Breast epithelium (tissue), 4 donors: Measurements from ENCODE around the gene TLX1. TPM values are rescaled to one million over a fixed set of nuclear protein-coding genes. Genes with fewer than 3 reads are reported as not detected.
A peak's percentile ranks its signal among the peaks of the same experiment; 100 is the strongest.

Experiments
- DNase-seq, 2 donors: peaks; one replicate each; pipeline ENCODE4 v3.0.0-alpha.2; 2019; ENCODE audit warnings: low spot score in 2 of 2
- H3K27ac ChIP-seq, 2 donors: fragments of 200-600 bp; sonication (generic) in 1 of 2; one replicate each; pipeline ENCODE4 v1.5.1; 2016 to 2019; ENCODE audit warnings: mild to moderate bottlenecking in 1 of 2
- H3K27me3 ChIP-seq, 2 donors: fragments of 200-600 bp; sonication (generic) in 1 of 2; one replicate each; pipeline versions ENCODE4 v1.5.1 to v1.6.0; 2017 to 2019; ENCODE audit warnings: control low read depth in 1 of 2, mild to moderate bottlenecking in 1 of 2
- H3K36me3 ChIP-seq: fragments of 200-600 bp; one replicate; pipeline ENCODE4 v1.5.1; 2019
- H3K4me1 ChIP-seq, 2 donors: fragments of 200-600 bp; sonication (generic); one replicate each; pipeline ENCODE4 v1.5.1; 2016 to 2019; ENCODE audit warnings: control low read depth in 1 of 2
- H3K4me3 ChIP-seq, 3 donors: fragments of 200-600 bp; sonication (generic); 1 replicate in 2 of 3; 2 replicates in 1 of 3; pipeline ENCODE4 v1.5.1; 2016 to 2019; ENCODE audit warnings: mild to moderate bottlenecking in 3 of 3, moderate library complexity in 2 of 3
- H3K9me3 ChIP-seq, 2 donors: fragments of 200-600 bp; sonication (generic) in 1 of 2; one replicate each; pipeline ENCODE4 v1.5.1; 2016 to 2019; ENCODE audit warnings: control low read depth in 1 of 2
- POLR2A ChIP-seq: fragments of 450-650 bp; IDR thresholded peaks from one replicate; pipeline ENCODE4 v1.6.1; 2016; ENCODE audit warnings: antibody characterized with exemption, mild to moderate bottlenecking, moderate library complexity
- POLR2AphosphoS5 ChIP-seq, 3 donors: sonication (generic); formaldehyde crosslinking; IDR thresholded peaks; one replicate each; pipeline ENCODE4 v1.6.1; 2017; ENCODE audit warnings: antibody characterized with exemption in 3 of 3
- intact Hi-C: fragments of 100-400 bp; cut with DNase I; formaldehyde crosslinking; loops from one replicate; pipeline ENCODE4 v1.15.1; 2023; ENCODE audit warnings: low total_unique reads
- total RNA-seq, 3 donors: library from RNA; depleted of rRNA; stranded (reverse); fragments of >200 nt; gene quantifications; one replicate each; pipeline ENCODE4 v1.1.0, GENCODE V29; 2016
- TF ChIP-seq, protein P1 (sequence below), 3 donors: fragments of 450-650 bp; IDR thresholded peaks; one replicate each; pipeline ENCODE4 v1.5.1; 2016 to 2017; ENCODE audit warnings: antibody characterized with exemption in 3 of 3, mild to moderate bottlenecking in 3 of 3, moderate library complexity in 3 of 3

Gene TLX1
- total RNA-seq, 3 donors from 2014 or later, result not detected

- intact Hi-C loops, result no loop called here
- peaks cover 4 to 36% of the 10 kb centered on the region in 2 donors for H3K27me3 ChIP-seq
- H3K36me3 ChIP-seq, result no peaks in the 10 kb centered on the region
- H3K4me1 ChIP-seq, result no peaks in the 10 kb centered on the region
- DNase-seq, result peak in 1 of 2 donors; percentile 35
- H3K4me3 ChIP-seq, result no peak overlapping the region
- TF ChIP-seq POLR2A (no peak), POLR2AphosphoS5 (IDR thresholded peaks at IDR 0.05) (no peak)
- TF ChIP-seq, protein P1, sequence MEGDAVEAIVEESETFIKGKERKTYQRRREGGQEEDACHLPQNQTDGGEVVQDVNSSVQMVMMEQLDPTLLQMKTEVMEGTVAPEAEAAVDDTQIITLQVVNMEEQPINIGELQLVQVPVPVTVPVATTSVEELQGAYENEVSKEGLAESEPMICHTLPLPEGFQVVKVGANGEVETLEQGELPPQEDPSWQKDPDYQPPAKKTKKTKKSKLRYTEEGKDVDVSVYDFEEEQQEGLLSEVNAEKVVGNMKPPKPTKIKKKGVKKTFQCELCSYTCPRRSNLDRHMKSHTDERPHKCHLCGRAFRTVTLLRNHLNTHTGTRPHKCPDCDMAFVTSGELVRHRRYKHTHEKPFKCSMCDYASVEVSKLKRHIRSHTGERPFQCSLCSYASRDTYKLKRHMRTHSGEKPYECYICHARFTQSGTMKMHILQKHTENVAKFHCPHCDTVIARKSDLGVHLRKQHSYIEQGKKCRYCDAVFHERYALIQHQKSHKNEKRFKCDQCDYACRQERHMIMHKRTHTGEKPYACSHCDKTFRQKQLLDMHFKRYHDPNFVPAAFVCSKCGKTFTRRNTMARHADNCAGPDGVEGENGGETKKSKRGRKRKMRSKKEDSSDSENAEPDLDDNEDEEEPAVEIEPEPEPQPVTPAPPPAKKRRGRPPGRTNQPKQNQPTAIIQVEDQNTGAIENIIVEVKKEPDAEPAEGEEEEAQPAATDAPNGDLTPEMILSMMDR (IDR thresholded peaks at IDR 0.05), result no peak
- H3K27ac ChIP-seq, result no peak overlapping the region
- H3K9me3 ChIP-seq, result no peaks in the 10 kb centered on the region
Observed at GRCh38 chr10:101157756-101158458, 26.8 kb downstream of the TLX1 start.

GRCh38 chr10:101158459-101159058, 27.5 kb downstream of the TLX1 start:
- Histone ChIP-seq H3K9me3 (no peaks in the 10 kb centered on the region), H3K36me3 (no peaks in the 10 kb centered on the region), H3K27ac (no peak overlapping the region), H3K4me3 (no peak overlapping the region), H3K27me3 (peaks cover 4 to 38% of the 10 kb centered on the region in 2 donors), H3K4me1 (no peaks in the 10 kb centered on the region)
- TF ChIP-seq POLR2A (no peak), POLR2AphosphoS5 (IDR thresholded peaks at IDR 0.05) (no peak)
- TF ChIP-seq, protein P1 (IDR thresholded peaks at IDR 0.05), result no peak
- intact Hi-C loops, result no loop called here
- peak in 1 of 2 donors; percentile 22 for DNase-seq

GRCh38 chr10:101161494-101162299, 30.6 kb downstream of the TLX1 start:
- no peak overlapping the region for H3K27ac ChIP-seq
- H3K27me3 ChIP-seq, result peaks cover 4 to 44% of the 10 kb centered on the region in 2 donors
- intact Hi-C loops, result no loop called here
- peak; percentile 46 to 76 for DNase-seq
- no peaks in the 10 kb centered on the region for H3K36me3 ChIP-seq
- TF ChIP-seq, protein P1 (IDR thresholded peaks at IDR 0.05), result peak; percentile 72 to 91 (median 81)
- no peak for TF ChIP-seq POLR2AphosphoS5 (IDR thresholded peaks at IDR 0.05)
- H3K4me1 ChIP-seq, result no peaks in the 10 kb centered on the region
- H3K9me3 ChIP-seq, result no peaks in the 10 kb centered on the region
- peak overlapping the region in 2 of 3 donors; percentile 36 to 59 for H3K4me3 ChIP-seq

DNA sequence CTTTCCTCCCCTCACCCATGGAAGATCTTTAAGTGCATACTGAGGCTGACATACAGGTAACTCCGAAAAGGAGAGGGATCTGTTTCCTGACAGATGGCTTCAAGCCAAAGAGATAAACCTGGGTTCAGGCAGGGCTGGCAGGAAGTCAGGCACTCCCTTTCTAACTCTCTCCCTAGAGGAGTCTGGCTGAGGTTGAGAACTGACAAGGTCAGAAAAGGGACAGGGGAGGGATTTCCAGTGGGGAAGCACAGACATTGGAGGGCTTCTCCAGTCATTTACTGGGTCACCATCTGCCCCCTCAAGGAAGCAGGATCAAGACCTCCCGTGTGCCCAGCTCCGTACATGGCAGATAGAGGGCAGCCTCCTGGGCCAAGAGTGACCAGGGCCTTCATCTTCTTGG, 31.6 kb downstream of the TLX1 start:
- Histone ChIP-seq H3K36me3 (no peaks in the 10 kb centered on the region), H3K4me1 (no peaks in the 10 kb centered on the region), H3K27ac (no peak overlapping the region), H3K9me3 (no peaks in the 10 kb centered on the region), H3K27me3 (peaks cover 4 to 50% of the 10 kb centered on the region in 2 donors), H3K4me3 (no peak overlapping the region)
- intact Hi-C loops, result no loop called here
- DNase-seq, result no peak
- TF ChIP-seq POLR2A (no peak), POLR2AphosphoS5 (IDR thresholded peaks at IDR 0.05) (no peak)
- TF ChIP-seq, protein P1 (IDR thresholded peaks at IDR 0.05), result no peak
